Omental fat pad (tissue), 4 donors: ENCODE data around the gene PRDM11. TPM values are rescaled to one million over a fixed set of nuclear protein-coding genes. Genes with fewer than 3 reads are reported as not detected.

ENCODE experiments used
- ATAC-seq: fragments of 150-250 bp; one replicate; pipeline ENCODE4 v1.9.1; 2016; ENCODE audit warnings: mild to moderate bottlenecking, moderate library complexity; ENCODE audit not compliant: low FRiP score
- DNase-seq: peaks from one replicate; pipeline ENCODE4 v3.0.0-alpha.2; 2019; ENCODE audit warnings: low spot score
- total RNA-seq, 4 donors: library from RNA; depleted of rRNA; stranded (reverse); fragments of >200 nt; gene quantifications; one replicate each; pipeline ENCODE4 v1.1.0, GENCODE V29; 2016
- TF ChIP-seq, protein P1 (sequence below), 3 donors: fragments of 450-650 bp; IDR thresholded peaks; one replicate each; pipeline ENCODE4 v1.5.1; 2016 to 2017; ENCODE audit warnings: antibody characterized with exemption in 3 of 3, mild to moderate bottlenecking in 3 of 3, moderate library complexity in 2 of 3

PRDM11 gene
- total RNA-seq, 4 donors from 2014 or later: 7.0 to 15.6 (median 10.7) TPM

DNA sequence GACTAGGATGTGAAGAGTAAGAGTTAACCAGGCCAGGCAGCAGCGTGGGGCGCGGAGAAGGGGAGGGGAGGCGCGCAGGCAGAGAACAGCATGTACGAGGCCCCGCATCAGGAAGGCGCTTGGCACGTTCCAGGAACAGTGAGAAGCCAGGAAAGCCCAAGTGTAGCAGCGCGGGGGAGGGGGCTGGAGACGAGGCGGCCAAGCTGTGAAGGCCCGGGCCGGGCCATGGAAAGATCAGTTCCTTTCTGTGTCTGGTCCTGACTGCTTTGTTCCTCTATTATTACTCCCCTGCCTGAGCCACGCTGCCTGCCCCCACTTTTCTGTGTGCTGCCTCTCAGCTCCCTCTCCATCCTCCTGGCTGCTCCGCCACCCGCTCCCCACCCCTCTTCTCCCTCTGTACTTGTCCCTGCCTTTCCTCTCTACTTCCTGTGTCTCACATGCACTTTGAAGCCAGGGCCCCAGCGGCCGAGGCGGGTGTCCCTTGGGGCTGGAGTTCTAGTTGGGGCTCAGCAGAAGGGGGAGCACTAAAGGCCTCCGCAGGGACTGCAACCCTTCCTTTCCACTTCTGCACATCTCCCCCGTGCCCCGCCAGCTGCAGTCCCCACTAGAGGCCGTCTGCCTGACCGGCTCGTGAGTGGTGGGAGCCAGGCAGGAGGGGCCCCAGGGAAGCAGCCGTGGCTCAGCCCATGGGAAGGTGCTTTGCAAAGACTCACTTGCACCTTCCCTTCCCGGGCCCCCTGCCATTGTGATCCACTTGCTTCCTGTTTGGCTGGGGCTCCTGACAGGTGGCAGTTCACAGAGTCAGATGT is 63.7 kb downstream of the PRDM11 start:
- peak; percentile 95 for ATAC-seq
- DNase-seq: peak; percentile 51
- TF ChIP-seq, protein P1, sequence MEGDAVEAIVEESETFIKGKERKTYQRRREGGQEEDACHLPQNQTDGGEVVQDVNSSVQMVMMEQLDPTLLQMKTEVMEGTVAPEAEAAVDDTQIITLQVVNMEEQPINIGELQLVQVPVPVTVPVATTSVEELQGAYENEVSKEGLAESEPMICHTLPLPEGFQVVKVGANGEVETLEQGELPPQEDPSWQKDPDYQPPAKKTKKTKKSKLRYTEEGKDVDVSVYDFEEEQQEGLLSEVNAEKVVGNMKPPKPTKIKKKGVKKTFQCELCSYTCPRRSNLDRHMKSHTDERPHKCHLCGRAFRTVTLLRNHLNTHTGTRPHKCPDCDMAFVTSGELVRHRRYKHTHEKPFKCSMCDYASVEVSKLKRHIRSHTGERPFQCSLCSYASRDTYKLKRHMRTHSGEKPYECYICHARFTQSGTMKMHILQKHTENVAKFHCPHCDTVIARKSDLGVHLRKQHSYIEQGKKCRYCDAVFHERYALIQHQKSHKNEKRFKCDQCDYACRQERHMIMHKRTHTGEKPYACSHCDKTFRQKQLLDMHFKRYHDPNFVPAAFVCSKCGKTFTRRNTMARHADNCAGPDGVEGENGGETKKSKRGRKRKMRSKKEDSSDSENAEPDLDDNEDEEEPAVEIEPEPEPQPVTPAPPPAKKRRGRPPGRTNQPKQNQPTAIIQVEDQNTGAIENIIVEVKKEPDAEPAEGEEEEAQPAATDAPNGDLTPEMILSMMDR (IDR thresholded peaks at IDR 0.05): no peak

- TF ChIP-seq, protein P1 (IDR thresholded peaks at IDR 0.05): no peak
- no peak for DNase-seq
- no peak for ATAC-seq
Observed at GRCh38 chr11:45210846-45211245, 64.4 kb downstream of the PRDM11 start.

GRCh38 chr11:45211732-45212131 is 65.3 kb downstream of the PRDM11 start:
- DNase-seq (no peak), ATAC-seq (no peak)
- TF ChIP-seq, protein P1 (IDR thresholded peaks at IDR 0.05): no peak

DNA sequence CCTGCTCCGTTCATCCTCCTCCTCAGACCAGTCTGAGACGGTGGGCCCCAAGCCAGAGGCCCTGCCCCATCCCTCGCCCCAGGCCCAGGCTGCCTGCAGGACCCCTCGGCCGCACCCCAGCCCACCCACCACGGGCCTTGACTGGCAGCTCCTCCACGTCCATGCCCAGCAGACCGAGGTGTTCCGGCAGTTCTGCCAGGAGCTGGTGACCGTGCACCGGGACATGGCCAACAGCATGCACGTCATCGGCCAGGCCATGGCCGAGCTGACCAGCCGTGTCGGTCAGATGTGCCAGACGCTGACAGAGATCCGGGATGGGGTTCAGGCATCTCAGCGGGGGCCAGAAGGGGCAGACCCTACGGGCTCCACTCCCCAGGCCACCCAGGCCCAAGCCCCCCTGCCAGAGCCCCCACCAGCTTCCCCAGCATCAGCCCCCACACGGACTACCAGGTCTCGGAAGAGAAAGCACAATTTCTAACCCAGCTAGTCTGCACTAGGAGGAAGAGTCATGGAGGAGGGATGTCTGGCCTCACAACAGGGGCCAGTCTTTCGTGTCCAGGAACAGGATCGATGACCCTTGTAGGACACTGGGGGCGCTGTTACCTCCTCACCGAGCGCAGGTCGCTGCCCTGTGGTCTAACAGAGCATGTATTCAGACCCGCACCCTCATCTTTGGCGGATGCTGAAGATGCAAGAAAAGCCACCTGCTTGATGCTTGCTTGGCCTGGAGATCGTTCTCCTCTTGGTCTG is 66.3 kb downstream of the PRDM11 start:
- TF ChIP-seq, protein P1 (IDR thresholded peaks at IDR 0.05): no peak
- ATAC-seq (no peak), DNase-seq (no peak)

DNA sequence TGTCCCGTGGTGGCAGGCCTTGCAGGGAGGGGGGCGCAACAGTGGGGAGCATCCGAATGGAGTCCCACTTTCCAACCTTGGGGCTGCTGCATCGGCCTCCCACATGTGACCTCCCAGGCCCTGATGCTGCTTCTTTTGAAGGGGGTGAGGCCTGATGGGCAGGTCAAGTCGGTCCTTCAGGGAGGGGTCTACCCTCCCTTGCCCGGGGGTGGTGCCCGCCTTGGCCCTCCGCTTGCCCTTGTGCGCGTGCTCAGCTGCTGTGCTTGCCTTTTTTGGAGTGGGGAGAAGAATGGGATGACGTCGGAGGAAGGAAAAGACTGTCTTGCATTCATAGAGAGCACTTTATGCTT is 66.9 kb downstream of the PRDM11 start:
- ATAC-seq (no peak), DNase-seq (no peak)

GRCh38 chr11:45213717-45214116 is 67.3 kb downstream of the PRDM11 start:
- no peak for DNase-seq
- TF ChIP-seq, protein P1 (IDR thresholded peaks at IDR 0.05): no peak
- ATAC-seq: no peak

More for the DNA sequence above, 66.9 kb downstream of the PRDM11 start:
- TF ChIP-seq, protein P1 (IDR thresholded peaks at IDR 0.05): no peak
